Stimulated activated CD8-positive, alpha-beta memory T cell treated with anti-CD3 and anti-CD28 coated beads, Interleukin-4, amount 100 ng/mL, for 1 hour (primary cell): ENCODE measurements around the gene YIPF1.
A peak's percentile ranks its signal among the peaks of the same experiment; 100 is the strongest.
"Not testable (repeated sequence)": the region's sequence is repeated elsewhere in the genome, so short reads cannot be mapped to it uniquely, and the experiment has no call there.

Source experiments
- DNase-seq, 2 donors: peaks; one replicate each; pipeline ENCODE4 v3.0.0-alpha.2; 2020; ENCODE audit warnings: low read depth in 2 of 2, low spot score in 1 of 2

YIPF1 gene

GRCh38 chr1:53842347-53842746 is 47.2 kb downstream of the YIPF1 start:
- no peak for DNase-seq

GRCh38 chr1:53838654-53838974 is 51.0 kb downstream of the YIPF1 start:
- no peak for DNase-seq

DNA sequence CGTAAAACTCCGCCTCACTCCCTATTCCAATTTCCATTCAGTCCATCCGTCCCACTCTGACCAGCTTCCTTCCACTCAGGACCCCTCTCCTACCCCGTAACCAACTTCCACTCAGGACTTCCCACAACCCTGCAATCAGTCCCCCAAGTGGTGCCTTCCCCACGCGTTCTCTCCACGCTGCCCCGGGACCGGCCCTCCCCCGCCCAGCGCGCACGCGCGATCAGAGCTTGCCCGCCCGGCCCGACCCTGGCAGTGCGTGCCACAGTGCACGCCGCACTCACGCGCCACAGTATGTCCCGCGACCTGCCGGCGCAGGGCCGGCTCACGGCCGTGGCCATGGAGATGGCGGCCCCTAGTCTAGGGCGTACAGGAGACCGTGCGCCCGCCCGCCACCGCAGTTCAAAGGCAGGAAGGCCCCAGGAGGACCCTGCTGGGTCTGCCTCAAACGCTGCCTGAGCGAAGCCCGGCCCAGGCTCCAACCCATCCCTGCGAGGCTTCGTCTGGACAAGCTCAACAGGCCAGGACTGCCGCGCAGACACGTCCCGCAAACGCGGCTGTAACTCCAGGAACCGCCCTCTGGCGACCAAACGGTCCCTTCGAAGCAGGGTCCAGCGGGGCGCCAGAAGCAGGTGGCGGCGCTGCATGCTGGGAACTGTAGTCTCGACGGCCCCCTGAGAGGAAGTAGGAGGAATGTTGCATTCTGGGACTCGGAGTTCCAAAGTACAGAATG is 51.5 kb downstream of the YIPF1 start, which contains the start of gene NDC1:
Gene NDC1, minus strand, starts transcription at position 373 of the 730 bp plus-strand sequence. Its CDS starts 35 bp downstream, at position 338.
- peak; percentile 71 for DNase-seq

DNA sequence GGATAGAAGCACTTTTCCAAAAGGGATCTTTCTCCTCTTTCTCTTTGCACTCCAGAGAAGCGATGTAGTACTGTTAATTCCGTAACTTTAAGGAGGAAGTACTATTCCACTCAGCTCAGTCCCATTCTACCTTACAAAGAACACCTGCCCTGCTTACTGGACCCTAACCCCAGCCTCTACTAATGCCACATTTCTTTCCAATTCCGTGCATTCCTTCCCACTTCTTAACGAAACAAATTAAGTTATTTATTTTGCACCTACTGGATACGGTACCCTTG is 52.0 kb downstream of the YIPF1 start:
- DNase-seq: no peak

GRCh38 chr1:53835491-53835890 is 54.1 kb downstream of the YIPF1 start:
- no peak for DNase-seq

DNA sequence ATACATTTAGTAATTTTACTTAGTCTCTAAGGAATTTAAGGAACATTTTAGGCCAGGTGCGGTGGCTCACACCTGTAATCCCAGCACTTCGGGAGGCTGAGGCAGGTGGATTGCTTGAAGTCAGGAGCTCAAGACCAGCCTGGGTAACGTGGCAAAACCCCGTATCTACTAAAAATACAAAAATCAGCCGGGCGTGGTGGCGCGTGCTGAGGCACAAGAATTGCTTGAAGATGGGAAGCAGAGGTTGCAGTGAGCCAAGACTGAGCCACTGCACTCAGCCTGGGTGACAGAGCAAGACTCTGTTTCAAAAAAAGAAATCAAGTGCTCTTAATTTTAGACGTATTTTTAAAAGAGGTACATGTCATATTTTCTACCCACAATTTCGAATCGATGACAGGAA is 54.8 kb downstream of the YIPF1 start:
- DNase-seq: no peak

DNA sequence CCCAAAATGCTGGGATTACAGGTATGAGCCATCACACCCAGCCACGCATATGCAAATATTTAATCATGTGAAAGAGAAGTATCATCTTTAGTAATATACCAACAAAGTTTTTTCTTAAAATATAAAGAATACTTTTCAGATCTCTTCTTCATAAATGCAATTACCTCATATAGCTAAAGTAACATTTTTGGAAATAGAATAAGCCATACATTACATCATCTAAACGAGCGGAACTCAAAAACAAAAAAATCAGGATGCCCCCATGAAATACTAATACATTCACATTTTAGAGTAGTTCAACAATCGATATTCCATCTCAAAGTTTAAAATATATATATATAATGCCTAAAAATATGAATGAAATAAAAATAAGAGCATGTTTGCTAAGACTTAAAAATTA is 56.2 kb downstream of the YIPF1 start:
- no peak for DNase-seq

- DNase-seq: no peak
Observed at GRCh38 chr1:53826367-53826766, 63.2 kb downstream of the YIPF1 start.

DNA sequence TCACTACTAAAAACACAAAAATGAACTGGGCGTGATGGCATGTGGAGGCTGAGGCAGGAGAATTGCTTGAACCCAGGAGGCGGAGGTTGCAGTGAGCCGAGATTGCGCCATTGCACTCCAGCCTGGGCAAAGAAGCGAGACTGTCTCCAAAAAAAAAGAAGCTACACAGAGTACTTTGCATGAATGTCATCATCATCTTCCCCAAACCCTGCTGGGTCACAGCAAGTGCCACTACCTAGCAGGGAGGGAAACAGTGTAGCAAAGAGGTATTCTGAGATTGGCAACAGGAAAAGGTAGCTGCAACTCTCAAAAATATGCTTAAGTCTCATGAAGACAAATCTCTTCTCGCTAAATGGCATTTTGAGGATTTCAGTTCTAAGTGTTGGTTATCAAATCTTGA is 64.3 kb downstream of the YIPF1 start:
- no peak for DNase-seq

GRCh38 chr1:53822931-53823330 is 66.7 kb downstream of the YIPF1 start:
- no peak for DNase-seq

DNA sequence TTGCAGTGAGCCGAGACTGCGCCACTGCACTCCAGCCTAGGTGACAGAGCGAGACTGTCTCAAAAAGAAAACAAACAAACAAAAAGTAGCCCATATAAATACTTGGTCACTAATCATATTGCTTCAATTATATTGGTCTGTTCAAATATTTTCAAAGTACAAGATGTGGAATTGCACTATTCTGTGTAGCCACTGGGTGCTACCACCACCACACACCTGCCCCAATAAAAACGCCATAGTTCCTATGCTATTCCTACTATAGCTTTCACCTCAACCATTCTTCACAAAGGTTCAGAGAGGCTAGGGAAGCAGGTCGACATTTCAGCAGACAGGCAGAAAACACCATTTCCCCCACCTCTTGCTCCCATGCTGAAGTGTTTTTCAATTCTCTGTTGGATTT is 68.2 kb downstream of the YIPF1 start:
- no peak for DNase-seq

DNA sequence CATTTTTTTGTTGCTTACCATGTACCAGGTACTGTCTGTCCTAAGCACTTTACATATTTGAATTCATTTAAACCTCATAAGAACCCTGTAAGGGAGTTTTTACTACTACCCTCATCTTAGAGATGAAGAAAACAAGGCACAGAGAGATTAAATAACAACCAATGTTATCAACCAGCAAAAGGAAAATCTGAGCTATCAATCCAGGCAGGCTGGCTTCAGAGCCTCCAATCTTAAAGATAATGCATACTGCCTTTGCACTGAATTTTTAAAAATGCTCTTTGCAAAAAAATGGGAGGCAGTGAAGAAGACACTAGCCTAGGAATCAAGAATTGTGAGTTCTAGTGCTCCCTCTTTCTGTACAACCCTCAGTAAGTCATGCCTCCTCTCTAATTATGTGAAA is 70.2 kb downstream of the YIPF1 start:
- DNase-seq: no peak

DNA sequence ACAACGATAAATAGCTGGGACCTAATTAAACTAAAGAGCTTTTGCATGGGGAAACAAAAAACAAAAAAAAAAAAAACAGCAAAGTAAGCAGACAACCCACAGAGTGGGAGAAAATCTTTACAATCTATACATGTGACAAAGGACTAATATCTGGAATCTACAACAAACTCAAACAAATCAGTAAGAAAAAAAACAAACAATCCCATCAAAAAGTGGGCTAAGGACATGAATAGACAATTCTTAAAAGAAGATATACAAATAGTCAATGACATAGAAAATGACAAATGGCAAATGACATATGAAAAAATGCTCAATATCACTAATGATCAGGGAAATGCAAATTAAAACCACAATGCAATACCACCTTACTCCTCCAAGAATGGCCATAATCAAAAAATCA is 73.0 kb downstream of the YIPF1 start:
- not testable (repeated sequence) for DNase-seq

DNA sequence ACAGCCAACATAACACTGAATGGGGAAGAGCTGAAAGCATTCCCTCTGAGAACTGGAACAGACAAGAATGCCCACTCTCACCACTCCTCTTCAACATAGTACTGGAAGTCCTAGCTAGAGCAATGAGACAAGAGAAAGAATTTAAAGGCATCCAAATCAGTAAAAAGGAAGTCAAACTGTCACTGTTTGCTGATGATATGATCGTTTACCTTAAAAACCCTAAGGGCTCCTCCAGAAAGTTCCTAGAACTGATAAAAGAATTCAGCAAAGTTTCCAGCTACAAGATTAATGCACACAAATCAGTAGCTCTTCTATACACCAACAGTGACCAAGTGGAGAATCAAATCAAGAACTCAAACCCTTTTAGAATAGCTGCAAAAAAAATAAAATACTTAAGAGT is 74.1 kb downstream of the YIPF1 start:
- not testable (repeated sequence) for DNase-seq

- DNase-seq: no peak
Observed at GRCh38 chr1:53811414-53811851, 78.2 kb downstream of the YIPF1 start.

GRCh38 chr1:53810497-53810896 is 79.1 kb downstream of the YIPF1 start:
- DNase-seq: no peak

DNA sequence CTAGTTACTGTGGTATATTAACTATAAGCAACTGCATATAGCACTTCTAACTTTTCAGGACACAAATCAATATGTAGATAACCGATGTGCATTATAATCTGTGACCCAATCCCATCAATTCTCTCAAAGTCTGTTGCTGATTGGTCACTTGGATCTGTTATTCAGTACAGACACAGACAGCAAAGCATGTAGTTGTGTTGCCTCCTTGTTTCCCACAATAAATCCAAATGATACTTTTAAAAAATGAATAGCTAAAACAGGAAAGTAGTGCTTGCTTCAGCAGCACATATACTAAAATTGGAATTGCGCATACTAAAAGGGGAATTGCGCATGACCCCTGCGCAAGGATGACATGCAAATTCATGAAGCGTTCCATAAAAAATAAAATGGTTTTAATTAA is 79.6 kb downstream of the YIPF1 start:
- DNase-seq: no peak

DNA sequence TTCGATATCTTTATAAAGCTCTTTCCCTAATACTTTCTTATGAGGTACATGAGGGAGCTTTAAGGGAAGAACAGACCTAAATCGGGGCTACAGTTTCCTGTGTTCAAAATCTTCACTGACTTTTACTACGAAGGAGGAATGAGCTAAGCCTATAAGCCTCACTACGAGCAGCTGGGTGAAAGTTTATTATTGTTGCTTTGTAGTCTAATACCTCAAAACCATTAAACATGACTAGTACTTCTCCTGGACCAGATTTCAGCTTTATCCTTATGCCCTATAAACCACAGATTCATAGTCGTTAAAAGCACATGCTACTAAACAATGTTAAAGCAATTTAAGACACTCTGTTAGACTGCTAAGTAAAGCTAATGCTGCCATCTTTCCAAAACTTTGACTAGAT is 81.7 kb downstream of the YIPF1 start:
- DNase-seq: no peak

DNA sequence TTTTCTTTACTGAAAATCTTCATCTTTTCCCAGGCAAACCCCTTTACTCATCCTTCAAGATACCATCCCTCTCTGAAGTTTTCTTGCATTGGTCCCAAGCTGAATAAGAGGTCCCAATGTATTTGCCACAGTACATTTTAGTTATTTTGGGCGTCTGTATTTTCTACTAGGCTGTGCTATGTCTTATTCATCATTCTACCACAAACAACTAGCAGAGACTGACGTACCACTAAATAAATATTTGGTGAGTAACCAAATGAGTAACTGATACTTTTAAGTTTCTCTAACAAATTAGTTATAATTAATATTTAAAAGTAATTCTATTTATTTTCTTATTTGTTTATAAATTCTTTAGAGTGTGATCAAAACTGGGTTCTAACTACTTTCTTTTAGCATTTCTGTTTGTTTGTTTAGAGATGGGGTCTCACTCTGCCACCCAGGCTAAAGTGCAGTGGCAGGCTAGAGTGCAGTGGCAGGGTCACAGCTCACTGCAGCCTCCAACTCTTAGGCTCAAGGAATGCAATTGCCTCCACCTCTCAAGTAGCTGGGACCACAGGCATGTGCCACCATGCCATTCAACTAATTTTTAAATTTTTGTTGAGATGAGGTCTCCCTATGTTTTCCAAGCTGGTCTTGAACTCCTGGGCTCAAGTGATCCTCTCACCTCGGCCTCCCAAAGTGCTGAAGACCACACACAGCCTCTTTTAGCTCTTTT is 84.6 kb downstream of the YIPF1 start:
- no peak for DNase-seq

DNA sequence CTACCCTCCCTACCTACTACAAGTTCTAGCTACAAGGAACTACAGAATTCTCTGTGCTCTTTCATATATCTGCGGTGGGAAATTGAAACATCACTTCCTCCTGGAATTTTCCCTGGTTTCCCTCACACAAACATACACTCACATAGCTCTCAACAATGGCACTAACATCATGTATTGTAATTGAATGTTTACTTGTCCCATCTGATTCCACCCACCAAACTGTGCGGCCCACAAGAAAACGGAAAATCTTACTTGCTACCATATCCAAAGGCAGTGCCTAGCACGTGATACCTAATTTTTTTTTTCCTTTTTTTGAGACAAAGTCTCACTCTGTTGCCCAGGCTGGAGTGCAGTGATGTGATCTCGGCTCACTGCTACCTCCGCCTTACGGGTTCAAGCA is 85.4 kb downstream of the YIPF1 start:
- DNase-seq: no peak
